Endothelial cell of umbilical vein (primary cell): ENCODE data around the gene MYH11. TPM values are rescaled to one million over a fixed set of nuclear protein-coding genes. Genes with fewer than 3 reads are reported as not detected.

Experiments
- BruUV-seq: library from RNA; stranded (reverse); fragments of 400-500 nt; replicated peaks from 2 replicates; lab custom pipeline; 2021; lab: Mats Ljungman, UMichigan
- CTCF ChIA-PET: fragments of 300-600, 350-600 bp; sonication (Branson Sonifier 250); formaldehyde crosslinking; loops from one replicate; lab custom pipeline; 2021; ENCODE audit warnings: antibody characterized with exemption, inconsistent platforms; lab: Charles Lee
- POLR2A ChIA-PET: fragments of 300-600, 350-600 bp; sonication (Branson Sonifier 250); formaldehyde crosslinking; loops from one replicate; lab custom pipeline; 2021; ENCODE audit warnings: antibody characterized with exemption, inconsistent platforms; lab: Charles Lee
- DNase-seq: peaks from one replicate; pipeline ENCODE4 v3.0.0-alpha.2; 2011; ENCODE audit warnings: low read depth, low spot score
- FAIRE-seq: peaks from 2 replicates; lab custom pipeline; 2011; peaks lifted over from hg19 to GRCh38; lab: Jason Lieb, UNC
- H2AFZ ChIP-seq: 2 replicates; pipeline ENCODE4 v1.6.0; 2012; ENCODE audit warnings: low read depth, low read length, control low read depth, inconsistent platforms
- H3K27ac ChIP-seq: 2 replicates; pipeline ENCODE4 v1.5.1; 2011; ENCODE audit warnings: low read depth, mild to moderate bottlenecking, control low read depth, low read length, moderate library complexity; ENCODE audit not compliant: insufficient read depth
- H3K27me3 ChIP-seq, 2 experiments: 2 replicates each; pipeline versions ENCODE4 v1.6.0 to v1.6.1; 2011; ENCODE audit warnings: low read length in 2 of 2, mixed read lengths in 1 of 2; ENCODE audit not compliant: control insufficient read depth in 2 of 2, insufficient read depth in 2 of 2
- H3K36me3 ChIP-seq, 2 experiments: 2 replicates in 1 of 2; 3 replicates in 1 of 2; pipeline ENCODE4 v1.5.1; 2011; ENCODE audit warnings: low read length in 2 of 2, mild to moderate bottlenecking in 1 of 2, moderate library complexity in 1 of 2; ENCODE audit not compliant: control insufficient read depth in 2 of 2, insufficient read depth in 2 of 2; ENCODE audit errors: extremely low read depth in 1 of 2
- H3K4me1 ChIP-seq: 3 replicates; pipeline ENCODE4 v1.5.1; 2011; ENCODE audit warnings: mild to moderate bottlenecking, low read length; ENCODE audit not compliant: control insufficient read depth, insufficient read depth; ENCODE audit errors: extremely low read depth
- H3K4me2 ChIP-seq: 2 replicates; pipeline ENCODE4 v1.6.1; 2011; ENCODE audit warnings: low read length, control low read depth, mixed read lengths; ENCODE audit not compliant: insufficient read depth
- H3K4me3 ChIP-seq, 3 experiments: fragments of 200-600 bp in 1 of 3; sonication (generic), shearing (Covaris generic) in 1 of 3; replicated peaks in 1 of 3; 2 replicates each; pipeline ENCODE4 v1.5.1; 2011 to 2016; ENCODE audit warnings: control low read depth in 3 of 3, low read length in 3 of 3, mild to moderate bottlenecking in 2 of 3, inconsistent platforms in 1 of 3, low read depth in 1 of 3, moderate library complexity in 1 of 3; ENCODE audit not compliant: insufficient read depth in 1 of 3
- H3K79me2 ChIP-seq: 2 replicates; pipeline ENCODE4 v1.6.0; 2012; ENCODE audit warnings: low read length, inconsistent platforms; ENCODE audit not compliant: control insufficient read depth, insufficient read depth
- H3K9ac ChIP-seq: replicated peaks from 2 replicates; pipeline ENCODE3; 2011; ENCODE audit warnings: low read length, control low read depth; ENCODE audit not compliant: insufficient read depth; ENCODE audit errors: extremely low read depth
- H3K9me1 ChIP-seq: replicated peaks from 3 replicates; pipeline ENCODE4 v1.6.0; 2011; ENCODE audit warnings: mild to moderate bottlenecking, low read length; ENCODE audit not compliant: control insufficient read depth, insufficient read depth; ENCODE audit errors: extremely low read depth
- H3K9me3 ChIP-seq: replicated peaks from 2 replicates; pipeline ENCODE4 v1.5.1; 2012; ENCODE audit warnings: low read length, inconsistent platforms; ENCODE audit not compliant: control insufficient read depth, insufficient read depth
- H4K20me1 ChIP-seq: replicated peaks from 2 replicates; pipeline ENCODE3; 2011; ENCODE audit warnings: mild to moderate bottlenecking, low read length; ENCODE audit not compliant: control insufficient read depth, insufficient read depth; ENCODE audit errors: extremely low read depth
- CTCF ChIP-seq, 2 donors: IDR thresholded peaks; 1 replicate in 1 of 2; 2 replicates in 1 of 2; pipeline ENCODE4 v1.5.1; 2011; ENCODE audit warnings: low read length in 2 of 2, mild to moderate bottlenecking in 2 of 2, moderate library complexity in 2 of 2, control low read depth in 1 of 2, inconsistent platforms in 1 of 2, low read depth in 1 of 2; ENCODE audit not compliant: insufficient read depth in 1 of 2; ENCODE audit errors: extremely low read depth in 1 of 2
- EZH2 ChIP-seq: IDR thresholded peaks from 2 replicates; pipeline ENCODE4 v1.6.1; 2012; ENCODE audit warnings: borderline replicate concordance, low read depth, mild to moderate bottlenecking, moderate library complexity, low read length, inconsistent platforms; ENCODE audit not compliant: severe bottlenecking
- FOS ChIP-seq: IDR thresholded peaks from 2 replicates; pipeline ENCODE4 v1.6.1; 2011; ENCODE audit warnings: mild to moderate bottlenecking, low read length, moderate library complexity, borderline replicate concordance; ENCODE audit not compliant: insufficient read depth
- GATA2 ChIP-seq: IDR thresholded peaks from 2 replicates; pipeline ENCODE4 v1.7.0; 2011; ENCODE audit warnings: low read depth, mild to moderate bottlenecking, moderate library complexity, mixed read lengths, low read length; ENCODE audit not compliant: insufficient read length, insufficient read depth
- JUN ChIP-seq: IDR thresholded peaks from 2 replicates; pipeline ENCODE4 v1.6.1; 2011; ENCODE audit warnings: borderline replicate concordance, low read depth; ENCODE audit not compliant: insufficient read length, insufficient read depth
- MYC ChIP-seq: IDR thresholded peaks from one replicate; pipeline ENCODE4 v1.6.1; 2011; ENCODE audit warnings: mild to moderate bottlenecking, low read depth, low read length
- POLR2A ChIP-seq: IDR thresholded peaks from 2 replicates; pipeline ENCODE4 v1.6.1; 2012; ENCODE audit warnings: low read depth, mild to moderate bottlenecking, control low read depth, low read length
- POLR2AphosphoS5 ChIP-seq: IDR thresholded peaks from 2 replicates; pipeline ENCODE4 v1.6.1; 2012; ENCODE audit warnings: low read depth, mild to moderate bottlenecking, control low read depth, low read length, moderate library complexity; ENCODE audit not compliant: insufficient read depth
- dilution Hi-C: fragments of 300-500 bp; cut with MboI; formaldehyde crosslinking; loops from one replicate; pipeline ENCODE4 v1.15.0; 2019; ENCODE audit warnings: low sequenced_read_pairs; ENCODE audit not compliant: extremely low pct_ligation_motif_present
- intact Hi-C: fragments of 100-400 bp; cut with micrococcal nuclease; formaldehyde crosslinking; loops from one replicate; pipeline ENCODE4 v1.10.0; 2022
- polyA plus RNA-seq, 4 experiments: library from polyadenylated mRNA; depleted of rRNA in 3 of 4; stranded (reverse) in 3 of 4; unstranded in 1 of 4; fragments of >200 nt; gene quantifications; 2 replicates each; pipeline versions ENCODE4 v1.2.1 to v1.2.3, GENCODE V29; 2011 to 2012; ENCODE audit warnings: missing spikeins in 1 of 4
- total RNA-seq: library from RNA; stranded (reverse); gene quantifications from 2 replicates; pipeline ENCODE4 v1.2.3, GENCODE V29; 2021
- TF ChIP-seq, protein P1 (sequence below): IDR thresholded peaks from 2 replicates; pipeline ENCODE4 v1.6.1; 2011; ENCODE audit not compliant: insufficient read depth, insufficient read length

MYH11 gene
- total and polyA plus RNA-seq, 2 donors (not counting 3 experiments of a cell fraction or from before 2014, with no cell fraction given) = not detected

GRCh38 chr16:15899538-15900100 lies 42.8 kb upstream of the MYH11 start:
- TF ChIP-seq JUN (peak; percentile 24), FOS (peak; percentile 36), CTCF (IDR thresholded peaks at IDR 0.05; ENCODE audit: extremely low read depth in 1 of 2, insufficient read depth in 1 of 2, low read depth in 1 of 2, low read length in 2 of 2) (no peak)
- Histone ChIP-seq H3K79me2 (no peaks in the 10 kb centered on the region), H3K27ac (no peak overlapping the region), H3K4me3 (no peak overlapping the region), H3K9me3 (no peaks in the 10 kb centered on the region), H3K36me3 (no peaks in the 10 kb centered on the region), H4K20me1 (no peaks in the 10 kb centered on the region), H3K4me2 (no peak overlapping the region), H3K4me1 (no peaks in the 10 kb centered on the region), H3K9ac (no peak overlapping the region), H2AFZ (no peak overlapping the region), H3K27me3 (no peaks in the 10 kb centered on the region), H3K9me1 (no peaks in the 10 kb centered on the region)
- ChIA-PET POLR2A (no interaction called here), CTCF (interaction anchor here (1.7 to 4.1 kb wide), 2 partner anchors 25 to 77 kb away, joined by 5 to 17 read pairs; no protein-coding TSS in a partner anchor)
- dilution Hi-C loops (no loop called here), intact Hi-C loops (no loop called here)
- DNase-seq (no peak), FAIRE-seq (no peak)
- BruUV-seq = no TSS peak

- TF ChIP-seq EZH2 = no peak
- no peak for TF ChIP-seq POLR2AphosphoS5
- TF ChIP-seq POLR2A = no peak
- TF ChIP-seq MYC = no peak
- TF ChIP-seq CTCF (IDR thresholded peaks at IDR 0.05; ENCODE audit: extremely low read depth in 1 of 2, insufficient read depth in 1 of 2, low read depth in 1 of 2, low read length in 2 of 2) = no peak
- TF ChIP-seq FOS = no peak
- TF ChIP-seq, protein P1, sequence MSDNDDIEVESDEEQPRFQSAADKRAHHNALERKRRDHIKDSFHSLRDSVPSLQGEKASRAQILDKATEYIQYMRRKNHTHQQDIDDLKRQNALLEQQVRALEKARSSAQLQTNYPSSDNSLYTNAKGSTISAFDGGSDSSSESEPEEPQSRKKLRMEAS = no peak
- no peak for TF ChIP-seq JUN
- TF ChIP-seq GATA2 = no peak
- Histone ChIP-seq H3K36me3 (no peaks in the 10 kb centered on the region), H3K4me1 (no peaks in the 10 kb centered on the region), H3K27me3 (no peaks in the 10 kb centered on the region), H3K9ac (no peak overlapping the region), H3K27ac (no peak overlapping the region), H3K79me2 (no peaks in the 10 kb centered on the region), H3K9me3 (no peaks in the 10 kb centered on the region), H2AFZ (no peak overlapping the region), H3K4me2 (no peak overlapping the region), H3K9me1 (no peaks in the 10 kb centered on the region), H4K20me1 (no peaks in the 10 kb centered on the region), H3K4me3 (no peak overlapping the region)
- POLR2A ChIA-PET = no interaction called here
- BruUV-seq = no TSS peak
- CTCF ChIA-PET = interaction anchor here (1.7 to 4.1 kb wide), 2 partner anchors 24 to 76 kb away, joined by 5 to 17 read pairs; no protein-coding TSS in a partner anchor
- dilution Hi-C loops (no loop called here), intact Hi-C loops (no loop called here)
- DNase-seq = no peak
- FAIRE-seq = no peak
Measured at GRCh38 chr16:15898654-15899053, 41.8 kb upstream of the MYH11 start.
